Measurements from ENCODE around the gene STAT2.
"Not testable (repeated sequence)": the region's sequence is repeated elsewhere in the genome, so short reads cannot be mapped to it uniquely, and the experiment has no call there.

The STAT2 gene

GRCh38 chr12:56359851-56360767 lies at the start of gene STAT2:
Gene STAT2 (minus strand): TSS chr12:56360107. CDS start chr12:56356571, 3,536 bp downstream.
- DNase-seq, result peak; percentile 98 to 99

- DNase-seq, result no peak
These were observed 49.0 kb upstream of the STAT2 start for GRCh38 chr12:56408799-56409417.

- DNase-seq, result not testable (repeated sequence)
These were observed 44.3 kb upstream of the STAT2 start for GRCh38 chr12:56404227-56404626.

- not testable (repeated sequence) for DNase-seq
These were observed 41.7 kb upstream of the STAT2 start for GRCh38 chr12:56401612-56402011.

GRCh38 chr12:56401125-56401524 lies 41.2 kb upstream of the STAT2 start:
- DNase-seq, result not testable (repeated sequence)

- DNase-seq, result not testable (repeated sequence)
These were observed 39.6 kb upstream of the STAT2 start for GRCh38 chr12:56399466-56399865.

- no peak for DNase-seq
These were observed 38.4 kb upstream of the STAT2 start for GRCh38 chr12:56398324-56398723.

- no peak for DNase-seq
These were observed 32.4 kb upstream of the STAT2 start for GRCh38 chr12:56392331-56392730.

- no peak for DNase-seq
These were observed 31.8 kb upstream of the STAT2 start for GRCh38 chr12:56391721-56392120.

GRCh38 chr12:56389412-56389811 lies 29.5 kb upstream of the STAT2 start:
- DNase-seq, result no peak

- no peak for DNase-seq
These were observed 27.3 kb upstream of the STAT2 start for GRCh38 chr12:56387152-56387736.

GRCh38 chr12:56385873-56386272 lies 26.0 kb upstream of the STAT2 start:
- no peak for DNase-seq

- no peak for DNase-seq
These were observed 22.7 kb upstream of the STAT2 start for GRCh38 chr12:56382611-56383010.

GRCh38 chr12:56377989-56378316 lies 18.0 kb upstream of the STAT2 start:
- DNase-seq, result no peak

GRCh38 chr12:56377310-56377988 lies 17.5 kb upstream of the STAT2 start:
- no peak for DNase-seq

GRCh38 chr12:56375598-56376434 lies 15.9 kb upstream of the STAT2 start:
- no peak for DNase-seq

- no peak for DNase-seq
These were observed 15.1 kb upstream of the STAT2 start for GRCh38 chr12:56374726-56375597.

GRCh38 chr12:56373515-56373914 lies 13.6 kb upstream of the STAT2 start:
- no peak for DNase-seq

- no peak for DNase-seq
These were observed 7.0 kb upstream of the STAT2 start for GRCh38 chr12:56366948-56367347.

- no peak for DNase-seq
These were observed 2.5 kb upstream of the STAT2 start, which contains the start of gene APOF for GRCh38 chr12:56362130-56363059. Gene APOF (minus strand): TSS chr12:56362857. CDS start chr12:56362745, 112 bp downstream.

All from NCI-H2081 (cell line).